H1 (cell line): Measurements from ENCODE around the gene AGAP3. TPM values are rescaled to one million over a fixed set of nuclear protein-coding genes. Genes with fewer than 3 reads are reported as not detected.

Experiments
- CHD7 ChIP-seq: fragments of 300-600 bp; sonication (generic); IDR thresholded peaks from 2 replicates; pipeline ENCODE4 v1.7.1; 2012; ENCODE audit warnings: low read length, moderate library complexity, mild to moderate bottlenecking, inconsistent platforms; ENCODE audit not compliant: insufficient replicate concordance
- EP300 ChIP-seq, 2 experiments: IDR thresholded peaks; 1 replicate in 1 of 2; 2 replicates in 1 of 2; pipeline ENCODE4 v1.6.1; 2011 to 2012; ENCODE audit warnings: low read depth in 2 of 2, low read length in 2 of 2, mild to moderate bottlenecking in 2 of 2, borderline replicate concordance in 1 of 2, inconsistent platforms in 1 of 2, moderate library complexity in 1 of 2
- USF2 ChIP-seq: IDR thresholded peaks from 2 replicates; pipeline ENCODE4 v1.6.1; 2011; ENCODE audit warnings: low read length, improper control_type of control experiment
- polyA plus RNA-seq, 7 experiments: library from polyadenylated mRNA; depleted of rRNA in 3 of 7; stranded (reverse) in 5 of 7; unstranded in 2 of 7; fragments of >200 nt in 5 of 7; fragments of 200-250 nt in 2 of 7; gene quantifications; 1 replicate in 5 of 7; 2 replicates in 1 of 7; 4 replicates in 1 of 7; pipeline versions ENCODE4 v1.2.1 to v1.2.3, GENCODE V29; 2011 to 2013; ENCODE audit warnings: missing spikeins in 2 of 7, mixed read lengths in 2 of 7
- total RNA-seq: library from RNA; stranded (reverse); fragmentation: NEBNext Ultra II Directional; extraction: Animal tissue kit (Norgen Biotek cat#: 25700); gene quantifications from 2 replicates; pipeline ENCODE4 v1.2.1, GENCODE V29; 2021

AGAP3 gene
- total and polyA plus RNA-seq, 2 of the 8 experiments (the other 6 are each of a cell fraction or from before 2014, with no cell fraction given): 66.4 to 120 TPM

GRCh38 chr7:151189038-151189437 is 102.8 kb downstream of the AGAP3 start (continued):
- TF ChIP-seq CHD7: no peak
- no peak for TF ChIP-seq EP300 (IDR thresholded peaks at IDR 0.05; ENCODE audit: borderline replicate concordance in 1 of 2, low read depth in 2 of 2, low read length in 2 of 2)
- TF ChIP-seq USF2: no peak
